ENCODE results near the gene DOK3. TPM values are rescaled to one million over a fixed set of nuclear protein-coding genes. Genes with fewer than 3 reads are reported as not detected.

DOK3 gene
- total and polyA plus RNA-seq, 2 of the 13 experiments (the other 11 are each of a cell fraction or from before 2014, with no cell fraction given) = 1.4 to 1.5 TPM

- TF ChIP-seq ZFP91 (CRISPR knock-in tag; IDR thresholded peaks at IDR 0.05; ENCODE audit: borderline replicate concordance) (peak; percentile 97), CREB3 (CRISPR knock-in tag; IDR thresholded peaks at IDR 0.05) (no peak), ZNF253 (CRISPR knock-in tag; IDR thresholded peaks at IDR 0.05; ENCODE audit: borderline replicate concordance) (peak; percentile 30; the same call in 1 of the 2 replicates), DNMT1 (CRISPR knock-in tag; IDR thresholded peaks at IDR 0.05) (peak; percentile 72; the same call in 1 of the 2 replicates), SOX6 (IDR thresholded peaks at IDR 0.05) (no peak), SOX6 (CRISPR knock-in tag; IDR thresholded peaks at IDR 0.05) (peak; percentile 76), HCFC1 (IDR thresholded peaks at IDR 0.05; ENCODE audit: low read depth, low read length) (peak; percentile 67), DZIP1 (CRISPR knock-in tag; IDR thresholded peaks at IDR 0.05) (no peak), ZNF761 (CRISPR knock-in tag; conservative IDR thresholded peaks at IDR 0.05) (peak; percentile 66; the same call in 1 of the 2 replicates), PITX1 (CRISPR knock-in tag; IDR thresholded peaks at IDR 0.05) (peak; percentile 62; the same call in 1 of the 2 replicates), HOXA7 (CRISPR knock-in tag; IDR thresholded peaks at IDR 0.05) (no peak), PAXIP1 (CRISPR knock-in tag; conservative IDR thresholded peaks at IDR 0.05) (peak; percentile 70), ZMYM2 (CRISPR knock-in tag; IDR thresholded peaks at IDR 0.05) (no peak), MZF1 (CRISPR knock-in tag; IDR thresholded peaks at IDR 0.05; ENCODE audit: borderline replicate concordance) (no peak), TBX3 (IDR thresholded peaks at IDR 0.05; ENCODE audit: borderline replicate concordance) (no peak), ZBTB37 (CRISPR knock-in tag; IDR thresholded peaks at IDR 0.05) (no peak)
These were observed 7.3 kb upstream of the DOK3 start, which contains the start of gene DDX41 (continued) for GRCh38 chr5:177516601-177517568.
